Measurements from ENCODE around the gene MUL1. TPM values are rescaled to one million over a fixed set of nuclear protein-coding genes. Genes with fewer than 3 reads are reported as not detected.

Gene MUL1
- total RNA-seq, 1 experiment from 2014 or later: 22.8 TPM

DNA sequence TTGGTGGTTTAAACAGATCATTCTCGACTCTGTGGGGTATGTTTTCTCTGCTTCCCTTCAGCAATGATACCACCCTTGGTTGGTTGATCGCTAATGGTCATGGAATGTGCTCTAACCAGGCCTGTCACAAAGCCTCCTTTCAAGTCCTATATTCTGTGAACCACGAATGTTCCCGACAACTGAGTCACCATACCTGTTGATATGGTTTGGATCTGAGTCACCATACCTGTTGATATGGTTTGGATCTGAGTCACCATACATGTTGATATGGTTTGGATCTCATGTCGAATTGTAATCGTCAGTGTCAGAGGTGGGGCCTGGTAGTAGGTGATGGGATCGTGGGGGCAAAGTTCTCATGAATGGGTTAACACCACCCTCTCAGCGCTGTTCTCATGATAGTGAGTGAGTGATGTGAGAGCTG lies 11.7 kb downstream of the MUL1 start:
- BruUV-seq (replicated peaks): no TSS peak
- ChIA-PET POLR2A (ENCODE audit: unreplicated experiment) (interaction anchor here (0.5 kb wide), 1 partner anchor 57 kb away, joined by 5 read pairs; no protein-coding TSS in a partner anchor), CTCF (interaction anchor here (2.5 kb wide), 1 partner anchor 284 kb away, joined by 23 read pairs; no protein-coding TSS in a partner anchor)
- DNase-seq: peak; percentile 72 to 96
- Histone ChIP-seq H3K4me2 (peak overlapping the region; percentile 60), H3K79me2 (ENCODE audit: low read depth) (no peaks in the 10 kb centered on the region), H3K4me3 (no peak overlapping the region), H3K4me1 (replicated peaks; ENCODE audit: insufficient read depth) (peaks cover 39% of the 10 kb centered on the region), H2AFZ (no peak overlapping the region), H3K27me3 (ENCODE audit: insufficient read depth, low read depth) (no peaks in the 10 kb centered on the region), H3F3A (ENCODE audit: insufficient read depth, low read depth) (peaks cover 45% of the 10 kb centered on the region), H3K36me3 (ENCODE audit: low read depth) (no peaks in the 10 kb centered on the region), H4K20me1 (ENCODE audit: insufficient read depth) (no peaks in the 10 kb centered on the region), H3K27ac (peak overlapping the region; percentile 97), H3K9me2 (ENCODE audit: insufficient read depth) (no peaks in the 10 kb centered on the region), H3K9me3 (ENCODE audit: insufficient read depth, low read depth) (no peaks in the 10 kb centered on the region)
- intact Hi-C loops (cut with micrococcal nuclease; ENCODE audit: unreplicated experiment): loop anchor here (1.0 kb wide), 1 partner anchor 264 kb away; no protein-coding TSS in a partner anchor
- TF ChIP-seq, protein P1, sequence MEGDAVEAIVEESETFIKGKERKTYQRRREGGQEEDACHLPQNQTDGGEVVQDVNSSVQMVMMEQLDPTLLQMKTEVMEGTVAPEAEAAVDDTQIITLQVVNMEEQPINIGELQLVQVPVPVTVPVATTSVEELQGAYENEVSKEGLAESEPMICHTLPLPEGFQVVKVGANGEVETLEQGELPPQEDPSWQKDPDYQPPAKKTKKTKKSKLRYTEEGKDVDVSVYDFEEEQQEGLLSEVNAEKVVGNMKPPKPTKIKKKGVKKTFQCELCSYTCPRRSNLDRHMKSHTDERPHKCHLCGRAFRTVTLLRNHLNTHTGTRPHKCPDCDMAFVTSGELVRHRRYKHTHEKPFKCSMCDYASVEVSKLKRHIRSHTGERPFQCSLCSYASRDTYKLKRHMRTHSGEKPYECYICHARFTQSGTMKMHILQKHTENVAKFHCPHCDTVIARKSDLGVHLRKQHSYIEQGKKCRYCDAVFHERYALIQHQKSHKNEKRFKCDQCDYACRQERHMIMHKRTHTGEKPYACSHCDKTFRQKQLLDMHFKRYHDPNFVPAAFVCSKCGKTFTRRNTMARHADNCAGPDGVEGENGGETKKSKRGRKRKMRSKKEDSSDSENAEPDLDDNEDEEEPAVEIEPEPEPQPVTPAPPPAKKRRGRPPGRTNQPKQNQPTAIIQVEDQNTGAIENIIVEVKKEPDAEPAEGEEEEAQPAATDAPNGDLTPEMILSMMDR (conservative IDR thresholded peaks at IDR 0.05): no peak
- TF ChIP-seq EZH2 (IDR thresholded peaks at IDR 0.05; ENCODE audit: low read depth): no peak

- no peaks in the 10 kb centered on the region for H3K27me3 ChIP-seq (ENCODE audit: insufficient read depth, low read depth)
- H2AFZ ChIP-seq: no peak overlapping the region
- H4K20me1 ChIP-seq (ENCODE audit: insufficient read depth): no peaks in the 10 kb centered on the region
- H3K9me2 ChIP-seq (ENCODE audit: insufficient read depth): no peaks in the 10 kb centered on the region
- CTCF ChIA-PET: interaction anchor here (0.6 to 2.5 kb wide), 2 partner anchors 284 to 344 kb away, joined by 8 to 23 read pairs; no protein-coding TSS in a partner anchor
- intact Hi-C loops (cut with micrococcal nuclease; ENCODE audit: unreplicated experiment): loop anchor here (1.0 kb wide), 1 partner anchor 263 kb away; no protein-coding TSS in a partner anchor
- H3K9me3 ChIP-seq (ENCODE audit: insufficient read depth, low read depth): no peaks in the 10 kb centered on the region
- TSS peak; percentile 18 for BruUV-seq (replicated peaks)
- POLR2A ChIA-PET (ENCODE audit: unreplicated experiment): no interaction called here
- H3K4me1 ChIP-seq (replicated peaks; ENCODE audit: insufficient read depth): peaks cover 39% of the 10 kb centered on the region
- DNase-seq: no peak
- H3K27ac ChIP-seq: peak overlapping the region; percentile 97
- no peaks in the 10 kb centered on the region for H3K79me2 ChIP-seq (ENCODE audit: low read depth)
- peak overlapping the region; percentile 60 for H3K4me2 ChIP-seq
- no peak overlapping the region for H3K4me3 ChIP-seq
- no peaks in the 10 kb centered on the region for H3K36me3 ChIP-seq (ENCODE audit: low read depth)
- peaks cover 45% of the 10 kb centered on the region for H3F3A ChIP-seq (ENCODE audit: insufficient read depth, low read depth)
- TF ChIP-seq EZH2 (IDR thresholded peaks at IDR 0.05; ENCODE audit: low read depth): no peak
- TF ChIP-seq, protein P1 (conservative IDR thresholded peaks at IDR 0.05): no peak
Observed at GRCh38 chr1:20495661-20496060, 12.3 kb downstream of the MUL1 start.

DNA sequence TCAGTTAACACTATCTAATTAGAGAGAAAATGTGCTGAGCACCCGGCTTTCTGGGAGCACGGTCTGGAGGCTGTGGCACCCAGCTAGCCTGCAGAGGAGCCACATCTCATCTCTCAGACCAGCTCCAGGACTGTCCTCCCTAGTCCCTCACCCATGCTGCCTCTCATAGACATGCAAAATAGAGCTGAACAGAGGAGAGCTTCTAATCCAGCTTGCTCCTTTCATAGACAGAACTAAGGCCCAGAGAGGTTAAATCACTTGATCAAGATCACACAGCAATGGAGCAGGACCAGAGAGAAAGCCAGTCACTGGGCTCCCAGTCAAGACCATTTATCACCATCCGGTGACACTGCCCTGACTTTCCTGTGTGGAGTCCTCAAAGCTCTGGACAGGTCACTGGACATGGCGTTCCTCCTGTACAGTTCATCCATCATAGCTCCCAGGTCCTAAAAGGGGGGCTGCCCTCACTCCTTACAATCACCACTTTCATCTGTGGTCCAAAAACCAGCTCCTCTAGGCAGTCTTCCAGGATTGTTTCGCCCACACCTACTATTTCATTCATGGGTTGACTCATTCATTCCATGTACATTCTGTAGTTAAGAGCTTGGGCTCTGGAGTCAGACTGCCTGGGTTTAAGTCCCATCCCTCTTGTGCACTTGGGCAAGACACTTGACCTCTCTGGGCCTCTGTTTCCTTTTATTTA lies 13.2 kb downstream of the MUL1 start:
- peak overlapping the region; percentile 97 for H3K27ac ChIP-seq
- ChIA-PET POLR2A (ENCODE audit: unreplicated experiment) (interaction anchor here (0.6 kb wide), 2 partner anchors 9 to 10 kb away, joined by 3 to 39 read pairs; partner anchors contain the start of gene CAMK2N1), CTCF (interaction anchor here (0.6 to 2.5 kb wide), 9 partner anchors 68 to 591 kb away, joined by 3 to 23 read pairs (median 4); no protein-coding TSS in a partner anchor)
- TF ChIP-seq, protein P1 (conservative IDR thresholded peaks at IDR 0.05): no peak
- TF ChIP-seq EZH2 (IDR thresholded peaks at IDR 0.05; ENCODE audit: low read depth): no peak
- H4K20me1 ChIP-seq (ENCODE audit: insufficient read depth): no peaks in the 10 kb centered on the region
- H3K4me2 ChIP-seq: peak overlapping the region; percentile 60
- H3K27me3 ChIP-seq (ENCODE audit: insufficient read depth, low read depth): no peaks in the 10 kb centered on the region
- no peak overlapping the region for H3K4me3 ChIP-seq
- no peaks in the 10 kb centered on the region for H3K9me2 ChIP-seq (ENCODE audit: insufficient read depth)
- intact Hi-C loops (cut with micrococcal nuclease; ENCODE audit: unreplicated experiment): loop anchor here (1.0 kb wide), 1 partner anchor 342 kb away; no protein-coding TSS in a partner anchor
- no peaks in the 10 kb centered on the region for H3K36me3 ChIP-seq (ENCODE audit: low read depth)
- H3K9me3 ChIP-seq (ENCODE audit: insufficient read depth, low read depth): no peaks in the 10 kb centered on the region
- no TSS peak for BruUV-seq (replicated peaks)
- no peak overlapping the region for H2AFZ ChIP-seq
- H3K4me1 ChIP-seq (replicated peaks; ENCODE audit: insufficient read depth): peaks cover 39% of the 10 kb centered on the region
- H3F3A ChIP-seq (ENCODE audit: insufficient read depth, low read depth): peaks cover 45% of the 10 kb centered on the region
- peak in 1 of 2 experiments; percentile 78 for DNase-seq
- H3K79me2 ChIP-seq (ENCODE audit: low read depth): no peaks in the 10 kb centered on the region
